ENCODE data around the gene TINAG.
A peak's percentile ranks its signal among the peaks of the same experiment; 100 is the strongest.

- TF ChIP-seq POLR2AphosphoS5 (IDR thresholded peaks at IDR 0.05), result no peak
- peak in 5 of 6 experiments; percentile 11 to 40 (median 31) for TF ChIP-seq CTCF (IDR thresholded peaks at IDR 0.05)
- no peak for TF ChIP-seq POLR2A (IDR thresholded peaks at IDR 0.05)
These were observed 40.4 kb upstream of the TINAG start for GRCh38 chr6:54267798-54268197.

All from upper lobe of left lung (tissue), 4 donors.